Trophoblast cell (in vitro differentiated cells and primary cell): ENCODE results near the gene CMKLR1.

ENCODE experiments used
- DNase-seq, 2 donors: peaks; one replicate each; pipeline ENCODE4 v3.0.0-alpha.2; 2016
- H2AFZ ChIP-seq: 2 replicates; pipeline ENCODE4 v1.6.1; 2013; ENCODE audit warnings: low read length, moderate library complexity, mild to moderate bottlenecking; ENCODE audit not compliant: insufficient read depth, poor library complexity
- H2AK5ac ChIP-seq: 2 replicates; pipeline ENCODE4 v1.6.1; 2013; ENCODE audit warnings: mild to moderate bottlenecking, low read length
- H2BK120ac ChIP-seq: 2 replicates; pipeline ENCODE4 v1.6.1; 2013; ENCODE audit warnings: low read length, mild to moderate bottlenecking, moderate library complexity; ENCODE audit not compliant: insufficient read depth, poor library complexity
- H2BK12ac ChIP-seq: 2 replicates; pipeline ENCODE4 v1.6.1; 2013; ENCODE audit warnings: mild to moderate bottlenecking, low read length, moderate library complexity
- H2BK5ac ChIP-seq: 2 replicates; pipeline ENCODE4 v1.6.1; 2013; ENCODE audit warnings: low read length, low read depth, moderate library complexity, mild to moderate bottlenecking; ENCODE audit not compliant: poor library complexity
- H3K14ac ChIP-seq: 2 replicates; pipeline ENCODE4 v1.6.1; 2013; ENCODE audit warnings: mild to moderate bottlenecking, low read length
- H3K18ac ChIP-seq: 2 replicates; pipeline ENCODE4 v1.6.1; 2013; ENCODE audit warnings: mild to moderate bottlenecking, low read length
- H3K23ac ChIP-seq: 2 replicates; pipeline ENCODE4 v1.6.1; 2013; ENCODE audit warnings: low read length
- H3K27ac ChIP-seq: 2 replicates; pipeline ENCODE4 v1.5.1; 2013; ENCODE audit warnings: low read depth, mild to moderate bottlenecking, inconsistent platforms, low read length, moderate library complexity
- H3K27me3 ChIP-seq: 2 replicates; pipeline ENCODE4 v1.6.1; 2013; ENCODE audit warnings: inconsistent platforms, mild to moderate bottlenecking, low read length, moderate library complexity; ENCODE audit not compliant: insufficient read depth
- H3K36me3 ChIP-seq, 2 experiments: 1 replicate in 1 of 2; 2 replicates in 1 of 2; pipeline ENCODE4 v1.6.1; 2013; ENCODE audit warnings: low read length in 2 of 2, mild to moderate bottlenecking in 2 of 2, moderate library complexity in 1 of 2; ENCODE audit not compliant: insufficient read depth in 2 of 2, control insufficient read depth in 1 of 2
- H3K4ac ChIP-seq: 2 replicates; pipeline ENCODE4 v1.6.1; 2013; ENCODE audit warnings: low read depth, mild to moderate bottlenecking, low read length, moderate library complexity
- H3K4me1 ChIP-seq, 2 experiments: 1 replicate in 1 of 2; 2 replicates in 1 of 2; pipeline ENCODE4 v1.6.1; 2013; ENCODE audit warnings: low read length in 2 of 2, mild to moderate bottlenecking in 2 of 2, moderate library complexity in 1 of 2; ENCODE audit not compliant: insufficient read depth in 2 of 2, control insufficient read depth in 1 of 2
- H3K4me2 ChIP-seq: 2 replicates; pipeline ENCODE4 v1.6.1; 2013; ENCODE audit warnings: inconsistent platforms, mild to moderate bottlenecking, low read length, moderate library complexity
- H3K4me3 ChIP-seq: 2 replicates; pipeline ENCODE4 v1.5.1; 2013; ENCODE audit warnings: mild to moderate bottlenecking, low read depth, low read length, inconsistent platforms
- H3K79me1 ChIP-seq: one replicate; pipeline ENCODE4 v1.6.1; 2013; ENCODE audit warnings: low read length
- H3K79me2 ChIP-seq: 2 replicates; pipeline ENCODE4 v1.6.1; 2013; ENCODE audit warnings: low read length, mild to moderate bottlenecking; ENCODE audit not compliant: control insufficient read depth, insufficient read depth, poor library complexity
- H3K9ac ChIP-seq: 2 replicates; pipeline ENCODE4 v1.6.1; 2013; ENCODE audit warnings: mild to moderate bottlenecking, low read length
- H3K9me3 ChIP-seq: 2 replicates; pipeline ENCODE4 v1.6.1; 2013; ENCODE audit warnings: low read depth, mild to moderate bottlenecking, control low read depth, inconsistent platforms, low read length; ENCODE audit not compliant: insufficient read depth
- H4K12ac ChIP-seq: 2 replicates; pipeline ENCODE4 v1.6.1; 2013; ENCODE audit warnings: low read depth, mild to moderate bottlenecking, low read length, moderate library complexity
- H4K8ac ChIP-seq: 2 replicates; pipeline ENCODE4 v1.6.1; 2013; ENCODE audit warnings: low read depth, mild to moderate bottlenecking, low read length, moderate library complexity
- H4K91ac ChIP-seq: one replicate; pipeline ENCODE4 v1.6.1; 2013; ENCODE audit warnings: low read depth, mild to moderate bottlenecking, low read length, moderate library complexity
- WGBS: extraction: QIAGEN DNeasy Blood & Tissue Kit; methylation state at CpG from one replicate; pipeline ENCODE4 v1.1.7; 2013; ENCODE audit warnings: missing lambda C conversion rate; ENCODE audit not compliant: insufficient read length, insufficient coverage; ENCODE audit errors: extremely low coverage; 5-methylcytosine and 5-hydroxymethylcytosine counted together

CMKLR1 gene

GRCh38 chr12:108371801-108372344 is 32.8 kb upstream of the CMKLR1 start:
- no peak for DNase-seq
- Histone ChIP-seq H3K27ac (no peak overlapping the region), H2BK12ac (no peak overlapping the region), H3K9ac (no peak overlapping the region), H4K8ac (no peak overlapping the region), H3K36me3 (no peaks in the 10 kb centered on the region), H3K4me2 (no peak overlapping the region), H2AFZ (no peak overlapping the region), H3K79me2 (no peaks in the 10 kb centered on the region), H3K14ac (no peak overlapping the region), H4K12ac (no peak overlapping the region), H3K23ac (no peak overlapping the region), H3K9me3 (peaks cover 6% of the 10 kb centered on the region), H3K18ac (no peak overlapping the region), H2BK120ac (no peak overlapping the region), H3K4ac (no peak overlapping the region), H2BK5ac (no peak overlapping the region), H3K79me1 (no peaks in the 10 kb centered on the region), H3K4me3 (no peak overlapping the region), H3K4me1 (no peaks in the 10 kb centered on the region), H2AK5ac (no peak overlapping the region), H4K91ac (no peak overlapping the region), H3K27me3 (no peaks in the 10 kb centered on the region)
- WGBS, result no CpG with 5 or more reads among the region's 6 CpGs

- H3K79me1 ChIP-seq, result no peaks in the 10 kb centered on the region
- H4K8ac ChIP-seq, result no peak overlapping the region
- H2BK5ac ChIP-seq, result no peak overlapping the region
- WGBS, result no CpG with 5 or more reads among the region's 5 CpGs
- H2BK120ac ChIP-seq, result no peak overlapping the region
- no peak overlapping the region for H4K12ac ChIP-seq
- no peak overlapping the region for H3K9ac ChIP-seq
- H3K18ac ChIP-seq, result no peak overlapping the region
- no peak overlapping the region for H2AFZ ChIP-seq
- no peak overlapping the region for H3K27ac ChIP-seq
- no peak overlapping the region for H4K91ac ChIP-seq
- no peaks in the 10 kb centered on the region for H3K4me1 ChIP-seq
- H3K4me2 ChIP-seq, result no peak overlapping the region
- no peak for DNase-seq
- H3K9me3 ChIP-seq, result peaks cover 6% of the 10 kb centered on the region
- H3K79me2 ChIP-seq, result no peaks in the 10 kb centered on the region
- no peak overlapping the region for H3K4ac ChIP-seq
- no peak overlapping the region for H3K14ac ChIP-seq
- H3K27me3 ChIP-seq, result no peaks in the 10 kb centered on the region
- no peak overlapping the region for H3K4me3 ChIP-seq
- H2AK5ac ChIP-seq, result no peak overlapping the region
- H3K23ac ChIP-seq, result no peak overlapping the region
- H2BK12ac ChIP-seq, result no peak overlapping the region
- no peaks in the 10 kb centered on the region for H3K36me3 ChIP-seq
Observed at GRCh38 chr12:108370415-108370814, 31.3 kb upstream of the CMKLR1 start.

GRCh38 chr12:108369736-108370396 is 30.8 kb upstream of the CMKLR1 start:
- H3K14ac ChIP-seq, result no peak overlapping the region
- WGBS, result no CpG with 5 or more reads among the region's 5 CpGs
- H3K9me3 ChIP-seq, result peaks cover 4% of the 10 kb centered on the region
- H2AFZ ChIP-seq, result no peak overlapping the region
- H4K12ac ChIP-seq, result no peak overlapping the region
- no peak overlapping the region for H3K4ac ChIP-seq
- no peak overlapping the region for H4K8ac ChIP-seq
- H2BK5ac ChIP-seq, result no peak overlapping the region
- no peaks in the 10 kb centered on the region for H3K79me2 ChIP-seq
- no peaks in the 10 kb centered on the region for H3K4me1 ChIP-seq
- H3K36me3 ChIP-seq, result no peaks in the 10 kb centered on the region
- H3K79me1 ChIP-seq, result no peaks in the 10 kb centered on the region
- no peak overlapping the region for H2BK120ac ChIP-seq
- H3K4me2 ChIP-seq, result no peak overlapping the region
- H4K91ac ChIP-seq, result no peak overlapping the region
- no peak overlapping the region for H3K4me3 ChIP-seq
- H3K27me3 ChIP-seq, result no peaks in the 10 kb centered on the region
- no peak for DNase-seq
- no peak overlapping the region for H2BK12ac ChIP-seq
- H2AK5ac ChIP-seq, result no peak overlapping the region
- H3K9ac ChIP-seq, result no peak overlapping the region
- no peak overlapping the region for H3K23ac ChIP-seq
- H3K18ac ChIP-seq, result no peak overlapping the region
- H3K27ac ChIP-seq, result no peak overlapping the region

GRCh38 chr12:108368089-108368488 is 29.0 kb upstream of the CMKLR1 start:
- H2BK120ac ChIP-seq, result no peak overlapping the region
- H2AK5ac ChIP-seq, result no peak overlapping the region
- H3K4me2 ChIP-seq, result no peak overlapping the region
- H3K36me3 ChIP-seq, result no peaks in the 10 kb centered on the region
- no peak overlapping the region for H3K9ac ChIP-seq
- H3K4me3 ChIP-seq, result no peak overlapping the region
- H4K12ac ChIP-seq, result no peak overlapping the region
- DNase-seq, result no peak
- no peak overlapping the region for H3K18ac ChIP-seq
- H2BK12ac ChIP-seq, result no peak overlapping the region
- no peak overlapping the region for H2AFZ ChIP-seq
- no peak overlapping the region for H4K8ac ChIP-seq
- H3K79me1 ChIP-seq, result no peaks in the 10 kb centered on the region
- H3K4me1 ChIP-seq, result no peaks in the 10 kb centered on the region
- H3K14ac ChIP-seq, result no peak overlapping the region
- H3K27ac ChIP-seq, result no peak overlapping the region
- no peaks in the 10 kb centered on the region for H3K27me3 ChIP-seq
- no peaks in the 10 kb centered on the region for H3K79me2 ChIP-seq
- H3K4ac ChIP-seq, result no peak overlapping the region
- peaks cover 8% of the 10 kb centered on the region for H3K9me3 ChIP-seq
- H2BK5ac ChIP-seq, result no peak overlapping the region
- WGBS, result no CpG with 5 or more reads among the region's 2 CpGs
- no peak overlapping the region for H4K91ac ChIP-seq
- no peak overlapping the region for H3K23ac ChIP-seq
